DMS153 treated with DMSO at 0.1 percent for 48 hours (cell line): ENCODE measurements around the gene NCAPD3.

Experiments
- DNase-seq: peaks from one replicate; lab custom pipeline; 2025; ENCODE audit not compliant: unreplicated experiment; lab: John Stamatoyannopoulos, UW

The NCAPD3 gene

DNA sequence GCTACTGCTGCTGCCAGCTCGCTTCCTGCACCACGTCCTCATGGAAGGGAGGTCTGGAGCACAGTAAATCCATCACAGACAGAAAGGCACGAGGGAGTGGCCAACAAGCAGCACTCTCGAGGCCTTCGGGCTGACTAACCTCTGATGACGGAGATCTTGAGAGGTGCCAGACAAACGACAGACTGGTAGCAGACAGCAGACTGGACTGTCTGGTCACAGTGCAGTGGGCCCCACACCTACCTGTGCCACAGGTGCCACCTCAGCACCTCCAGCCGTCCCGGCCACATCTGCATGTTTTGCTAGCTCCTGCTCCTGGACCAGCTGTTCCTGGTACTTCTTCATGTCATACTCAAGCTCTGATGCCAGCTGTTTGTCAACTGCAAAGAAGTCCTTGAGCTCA lies 64.1 kb downstream of the NCAPD3 start:
- no peak for DNase-seq

- no peak for DNase-seq
Measured at GRCh38 chr11:134158023-134158422, 65.7 kb downstream of the NCAPD3 start.

GRCh38 chr11:134157451-134157850 lies 66.3 kb downstream of the NCAPD3 start:
- DNase-seq: no peak

- DNase-seq: no peak
Measured at GRCh38 chr11:134155946-134156865, 67.6 kb downstream of the NCAPD3 start.

DNA sequence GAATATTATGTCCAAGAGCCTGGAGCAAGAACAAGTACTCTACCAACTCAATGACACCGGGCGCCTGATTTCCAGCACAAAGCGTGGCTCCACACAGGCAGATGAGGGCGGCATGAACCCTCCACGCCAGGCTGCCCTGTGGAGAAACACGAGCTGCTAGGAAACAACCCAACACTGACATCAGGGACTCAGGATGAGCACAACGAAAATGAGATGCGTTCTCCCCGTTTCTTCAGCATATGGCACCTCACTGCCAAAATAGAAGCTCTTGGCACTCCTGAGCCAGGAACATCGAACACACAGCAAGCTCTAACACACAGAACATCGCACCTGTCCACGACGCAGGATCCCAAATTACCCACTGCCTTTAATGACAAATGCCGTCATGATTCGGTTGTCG lies 68.3 kb downstream of the NCAPD3 start:
- DNase-seq: no peak

- no peak for DNase-seq
Measured at GRCh38 chr11:134154441-134154840, 69.3 kb downstream of the NCAPD3 start.

DNA sequence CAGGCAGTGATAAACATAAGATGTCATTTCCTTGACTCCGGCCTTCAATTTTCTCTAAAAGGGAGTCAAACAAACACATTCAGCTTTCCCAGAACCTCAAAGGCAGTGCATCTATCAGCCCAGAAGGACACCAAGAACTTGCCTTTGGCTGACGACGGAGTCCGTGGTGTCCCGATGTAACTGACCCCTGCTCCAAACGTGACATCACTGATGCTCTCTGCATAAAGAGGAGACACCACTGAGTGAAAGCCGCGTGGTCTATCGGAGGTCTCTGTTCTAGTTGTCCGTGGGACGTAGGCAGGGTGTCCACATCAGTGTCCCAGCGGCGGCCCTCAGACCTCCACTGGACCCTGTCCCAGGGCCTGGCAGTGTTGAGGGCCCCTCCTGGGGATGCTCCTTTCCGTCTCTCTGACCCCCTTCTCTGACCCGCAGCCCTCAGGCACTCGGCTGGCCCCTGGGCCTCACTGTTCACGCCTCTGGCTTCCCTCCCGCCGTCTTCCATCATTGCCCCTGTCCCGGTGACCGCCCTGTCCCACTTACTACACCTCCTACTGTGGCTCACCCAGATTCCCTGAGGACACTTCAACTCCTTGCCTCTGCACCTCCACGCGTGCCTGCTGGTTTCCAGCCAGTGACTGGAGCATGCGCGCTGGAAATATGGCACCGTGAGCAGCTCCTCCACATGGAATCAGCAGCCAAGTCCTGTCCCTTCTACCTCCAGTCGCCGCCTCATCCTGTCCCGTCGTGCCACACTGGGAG lies 70.4 kb downstream of the NCAPD3 start:
- no peak for DNase-seq

DNA sequence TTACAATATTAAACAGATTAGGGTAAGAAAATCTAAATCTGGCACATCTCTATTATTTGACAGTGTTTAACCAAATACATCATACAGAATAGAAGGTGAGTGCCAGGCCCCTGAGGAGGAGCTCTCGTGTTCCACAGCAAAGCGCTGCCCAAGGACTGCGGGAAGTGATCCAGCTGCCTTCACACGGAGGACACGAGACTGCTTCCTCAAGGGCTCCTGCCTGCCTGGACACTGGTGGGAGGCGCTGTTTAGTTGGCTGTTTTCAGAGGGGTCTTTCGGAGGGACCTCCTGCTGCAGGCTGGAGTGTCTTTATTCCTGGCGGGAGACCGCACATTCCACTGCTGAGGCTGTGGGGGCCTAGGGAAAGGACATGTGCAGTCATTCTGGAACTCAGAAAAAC lies 71.1 kb downstream of the NCAPD3 start:
- DNase-seq: no peak

GRCh38 chr11:134151083-134151747 lies 72.6 kb downstream of the NCAPD3 start:
- no peak for DNase-seq

GRCh38 chr11:134150195-134150903 lies 73.4 kb downstream of the NCAPD3 start:
- DNase-seq: no peak

- DNase-seq: no peak
Measured at GRCh38 chr11:134149371-134149770, 74.4 kb downstream of the NCAPD3 start.

- no peak for DNase-seq
Measured at GRCh38 chr11:134146598-134146997, 77.2 kb downstream of the NCAPD3 start.

DNA sequence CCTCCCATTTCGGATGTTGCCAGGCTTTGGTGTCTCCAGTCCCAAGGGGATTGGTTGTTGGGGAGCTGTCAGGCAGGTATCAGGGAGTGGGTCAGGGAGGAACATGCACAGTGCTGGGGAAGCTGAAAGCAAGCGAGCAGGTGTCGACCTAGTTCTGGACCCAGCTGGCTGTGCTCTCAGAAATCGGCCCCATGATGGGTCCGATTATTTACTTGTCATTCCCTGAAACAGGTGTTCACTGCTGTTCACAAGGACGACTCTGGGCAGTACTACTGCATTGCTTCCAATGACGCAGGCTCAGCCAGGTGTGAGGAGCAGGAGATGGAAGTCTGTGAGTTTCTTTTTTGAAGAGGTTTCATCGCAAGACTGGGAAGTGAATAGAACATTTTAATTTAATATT lies 78.1 kb downstream of the NCAPD3 start:
- no peak for DNase-seq

DNA sequence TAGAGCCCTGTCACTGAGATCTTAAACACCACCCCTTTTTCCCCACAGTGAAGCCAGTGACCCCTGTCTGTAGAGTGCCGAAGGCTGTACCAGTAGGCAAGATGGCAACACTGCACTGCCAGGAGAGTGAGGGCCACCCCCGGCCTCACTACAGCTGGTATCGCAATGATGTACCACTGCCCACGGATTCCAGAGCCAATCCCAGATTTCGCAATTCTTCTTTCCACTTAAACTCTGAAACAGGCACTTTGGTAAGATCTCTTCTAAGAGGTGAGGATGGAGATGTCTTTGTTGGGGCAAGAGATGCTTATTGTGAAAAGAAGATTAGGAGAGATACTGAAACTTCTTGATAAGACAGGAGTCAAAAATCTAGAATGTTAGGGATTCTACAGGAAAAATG lies 79.0 kb downstream of the NCAPD3 start:
- no peak for DNase-seq

DNA sequence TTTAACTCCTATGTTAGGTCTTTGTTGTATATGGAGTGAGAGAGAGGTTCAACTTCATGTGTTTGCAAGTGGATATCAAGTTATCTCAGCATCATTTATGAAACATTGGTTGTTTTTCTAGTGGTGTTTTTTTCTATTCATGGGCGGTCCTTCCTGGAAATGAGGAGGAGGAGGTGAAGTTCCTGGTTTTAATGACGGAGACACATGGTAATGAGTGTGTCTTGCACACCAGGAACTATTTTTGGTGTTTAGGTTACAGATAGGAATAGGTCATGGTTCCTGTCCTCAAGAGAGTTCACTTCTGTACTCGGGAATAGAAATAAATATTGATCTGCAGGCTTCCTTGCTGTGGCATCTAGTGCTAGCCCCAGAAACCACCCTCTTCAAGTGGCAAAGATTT lies 80.0 kb downstream of the NCAPD3 start:
- no peak for DNase-seq

DNA sequence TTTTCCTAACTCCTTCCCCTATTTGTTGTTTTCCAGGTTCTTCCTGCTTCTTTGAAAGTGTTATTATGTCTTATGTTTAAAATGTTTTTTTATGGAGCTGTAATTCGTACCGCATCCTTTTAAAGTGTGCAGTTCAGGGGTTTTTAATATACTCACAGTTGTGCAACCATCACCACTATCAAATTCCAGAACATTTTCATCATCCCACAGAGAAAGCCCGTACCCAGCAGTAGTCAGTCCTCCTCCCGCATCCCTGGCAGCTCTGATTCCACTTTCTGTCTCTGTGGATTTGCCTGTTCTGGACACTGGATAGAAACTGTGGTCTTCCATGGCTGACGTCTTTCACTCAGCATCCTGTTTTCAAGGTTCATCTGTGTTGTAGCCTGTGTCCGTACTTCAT lies 81.2 kb downstream of the NCAPD3 start:
- no peak for DNase-seq

- no peak for DNase-seq
Measured at GRCh38 chr11:134140961-134141490, 82.7 kb downstream of the NCAPD3 start.

GRCh38 chr11:134139873-134140331 lies 83.9 kb downstream of the NCAPD3 start:
- no peak for DNase-seq

GRCh38 chr11:134139303-134139872 lies 84.4 kb downstream of the NCAPD3 start:
- no peak for DNase-seq

DNA sequence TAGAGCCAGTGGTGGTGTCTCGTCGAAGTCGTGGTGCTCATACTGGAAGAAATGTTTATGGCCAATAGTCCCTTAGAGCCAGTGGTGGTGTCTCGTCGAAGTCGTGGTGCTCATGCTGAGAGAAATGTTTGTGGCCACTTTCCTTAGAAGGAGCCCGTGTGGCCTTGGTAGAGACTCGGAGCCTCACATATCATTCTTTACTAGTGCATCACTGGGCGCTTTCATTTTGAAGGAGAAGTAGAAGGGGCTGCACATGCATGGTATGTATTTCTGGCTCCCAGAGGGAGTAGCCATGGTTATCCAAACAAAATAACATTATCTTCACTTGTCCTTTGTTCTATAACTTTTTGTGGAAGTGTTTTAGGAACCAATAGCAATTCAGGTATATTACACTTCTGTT lies 85.4 kb downstream of the NCAPD3 start:
- DNase-seq: no peak
